Mesodermal cell (in vitro differentiated cells): Measurements from ENCODE around the gene HOOK1.
"Not testable (repeated sequence)": the region's sequence is repeated elsewhere in the genome, so short reads cannot be mapped to it uniquely, and the experiment has no call there.

ENCODE experiments used
- H3K27ac ChIP-seq: 2 replicates; pipeline ENCODE4 v1.7.0; 2013; ENCODE audit warnings: mild to moderate bottlenecking, low read depth, low read length, moderate library complexity; ENCODE audit not compliant: severe bottlenecking
- H3K36me3 ChIP-seq: 2 replicates; pipeline ENCODE4 v1.7.1; 2013; ENCODE audit warnings: mild to moderate bottlenecking, low read length, moderate library complexity; ENCODE audit not compliant: control insufficient read depth, insufficient read depth
- H3K4me1 ChIP-seq: one replicate; pipeline ENCODE4 v1.7.1; 2013; ENCODE audit warnings: mild to moderate bottlenecking, low read length; ENCODE audit not compliant: insufficient read depth, control insufficient read depth, poor library complexity, severe bottlenecking
- H3K4me3 ChIP-seq: 2 replicates; pipeline ENCODE4 v1.7.0; 2013; ENCODE audit warnings: low read length, control low read depth, mild to moderate bottlenecking; ENCODE audit not compliant: insufficient read depth, poor library complexity, severe bottlenecking; ENCODE audit errors: extremely low read depth
- H3K9me3 ChIP-seq: 2 replicates; pipeline ENCODE4 v1.7.1; 2013; ENCODE audit warnings: mild to moderate bottlenecking, low read length, moderate library complexity; ENCODE audit not compliant: control insufficient read depth
- WGBS, 2 experiments: methylation state at CpG; one replicate each; pipeline ENCODE4 v1.1.5; 2013; ENCODE audit warnings: missing lambda C conversion rate in 2 of 2; ENCODE audit not compliant: insufficient coverage in 2 of 2; 5-methylcytosine and 5-hydroxymethylcytosine counted together

Gene HOOK1

GRCh38 chr1:59827055-59827643 is 12.4 kb downstream of the HOOK1 start:
- no peaks in the 10 kb centered on the region for H3K36me3 ChIP-seq
- 92 to 100% methylated on average over 1 of the region's 4 CpGs for WGBS, 2 experiments
- no peak overlapping the region for H3K27ac ChIP-seq
- H3K4me1 ChIP-seq: no peaks in the 10 kb centered on the region
- H3K9me3 ChIP-seq: no peaks in the 10 kb centered on the region
- H3K4me3 ChIP-seq: no peak overlapping the region

DNA sequence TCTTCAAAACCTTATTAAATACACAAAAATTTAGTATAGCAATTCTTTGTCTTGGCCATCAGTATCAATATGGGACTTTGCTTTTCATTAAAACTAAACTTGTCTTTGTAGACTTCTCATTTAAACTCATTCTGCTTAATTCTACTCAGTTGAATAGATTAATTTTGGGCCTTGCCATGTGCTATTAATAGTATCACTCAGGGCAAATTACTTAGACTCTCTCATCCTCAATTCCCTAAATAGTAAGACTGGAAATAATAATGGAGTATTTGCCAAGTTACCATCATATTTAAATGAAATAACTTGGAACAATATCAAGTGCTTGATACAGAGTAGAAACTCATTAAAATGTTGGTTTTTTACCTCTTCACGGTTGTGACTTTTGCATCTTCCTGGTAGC is 13.4 kb downstream of the HOOK1 start:
- Histone ChIP-seq H3K36me3 (no peaks in the 10 kb centered on the region), H3K27ac (no peak overlapping the region), H3K9me3 (no peaks in the 10 kb centered on the region), H3K4me1 (no peaks in the 10 kb centered on the region), H3K4me3 (no peak overlapping the region)
- WGBS, 2 experiments: no CpG with 5 or more reads among the region's 1 CpG

DNA sequence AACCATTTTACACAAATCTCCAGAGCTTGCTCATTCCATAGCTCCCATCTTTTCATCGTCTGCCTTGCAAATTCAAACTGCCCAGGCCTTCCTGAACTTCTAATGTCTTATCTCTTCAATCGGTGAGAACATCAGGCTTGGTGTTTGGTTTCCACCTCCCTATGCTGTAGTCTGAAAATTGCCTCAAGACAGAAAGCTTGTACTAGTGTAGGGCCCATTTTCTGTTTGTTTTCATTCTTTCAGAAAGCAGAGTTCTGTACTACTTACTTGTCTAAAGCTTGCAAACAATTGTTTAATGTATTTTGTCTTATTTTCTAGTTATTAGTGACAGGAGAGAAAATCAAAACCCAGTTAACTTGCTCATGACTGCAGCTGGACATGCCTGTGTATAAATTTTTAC is 16.8 kb downstream of the HOOK1 start:
- Histone ChIP-seq H3K9me3 (no peaks in the 10 kb centered on the region), H3K27ac (no peak overlapping the region), H3K4me3 (no peak overlapping the region), H3K36me3 (no peaks in the 10 kb centered on the region), H3K4me1 (no peaks in the 10 kb centered on the region)
- 70 to 88% methylated on average over 1 to 2 of the region's 2 CpGs for WGBS, 2 experiments

- Histone ChIP-seq H3K9me3 (no peaks in the 10 kb centered on the region), H3K4me3 (no peak overlapping the region), H3K36me3 (no peaks in the 10 kb centered on the region), H3K27ac (no peak overlapping the region), H3K4me1 (no peaks in the 10 kb centered on the region)
- WGBS, 2 experiments: no CpG with 5 or more reads among the region's 2 CpGs
Observed at GRCh38 chr1:59833022-59833421, 18.3 kb downstream of the HOOK1 start.

GRCh38 chr1:59833991-59834390 is 19.2 kb downstream of the HOOK1 start:
- no peaks in the 10 kb centered on the region for H3K9me3 ChIP-seq
- no peak overlapping the region for H3K27ac ChIP-seq
- H3K4me1 ChIP-seq: no peaks in the 10 kb centered on the region
- WGBS, 2 experiments: no CpG with 5 or more reads among the region's 3 CpGs
- H3K4me3 ChIP-seq: no peak overlapping the region
- no peaks in the 10 kb centered on the region for H3K36me3 ChIP-seq

GRCh38 chr1:59837857-59838256 is 23.1 kb downstream of the HOOK1 start:
- no CpG with 5 or more reads among the region's 1 CpG for WGBS, 2 experiments
- H3K36me3 ChIP-seq, H3K9me3 ChIP-seq, H3K4me3 ChIP-seq, H3K4me1 ChIP-seq, H3K27ac ChIP-seq: not testable (repeated sequence)

DNA sequence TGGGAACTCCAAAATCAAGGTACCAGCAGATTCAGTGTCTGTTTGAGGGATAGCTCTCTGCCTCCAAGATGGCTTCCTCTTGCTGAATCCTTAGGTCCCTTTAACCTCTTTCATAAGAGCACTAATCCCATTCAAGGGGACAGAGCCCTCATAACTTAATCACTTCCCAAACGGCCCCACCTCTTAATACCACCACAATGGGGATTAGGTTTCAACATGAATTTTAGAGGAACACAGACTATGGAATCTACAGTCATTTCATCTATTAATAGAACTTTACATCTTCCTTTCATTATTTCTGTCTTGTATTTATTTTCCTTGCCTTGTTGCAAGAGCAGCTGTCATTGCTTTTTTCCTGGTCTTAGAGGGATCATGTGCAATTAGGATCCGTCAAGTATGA is 30.3 kb downstream of the HOOK1 start:
- H3K27ac ChIP-seq: no peak overlapping the region
- no peaks in the 10 kb centered on the region for H3K9me3 ChIP-seq
- H3K36me3 ChIP-seq: no peaks in the 10 kb centered on the region
- 100% methylated on average over 1 of the region's 2 CpGs; no CpG with 5 or more reads in 1 of the 2 experiments for WGBS, 2 experiments
- no peak overlapping the region for H3K4me3 ChIP-seq
- H3K4me1 ChIP-seq: no peaks in the 10 kb centered on the region

DNA sequence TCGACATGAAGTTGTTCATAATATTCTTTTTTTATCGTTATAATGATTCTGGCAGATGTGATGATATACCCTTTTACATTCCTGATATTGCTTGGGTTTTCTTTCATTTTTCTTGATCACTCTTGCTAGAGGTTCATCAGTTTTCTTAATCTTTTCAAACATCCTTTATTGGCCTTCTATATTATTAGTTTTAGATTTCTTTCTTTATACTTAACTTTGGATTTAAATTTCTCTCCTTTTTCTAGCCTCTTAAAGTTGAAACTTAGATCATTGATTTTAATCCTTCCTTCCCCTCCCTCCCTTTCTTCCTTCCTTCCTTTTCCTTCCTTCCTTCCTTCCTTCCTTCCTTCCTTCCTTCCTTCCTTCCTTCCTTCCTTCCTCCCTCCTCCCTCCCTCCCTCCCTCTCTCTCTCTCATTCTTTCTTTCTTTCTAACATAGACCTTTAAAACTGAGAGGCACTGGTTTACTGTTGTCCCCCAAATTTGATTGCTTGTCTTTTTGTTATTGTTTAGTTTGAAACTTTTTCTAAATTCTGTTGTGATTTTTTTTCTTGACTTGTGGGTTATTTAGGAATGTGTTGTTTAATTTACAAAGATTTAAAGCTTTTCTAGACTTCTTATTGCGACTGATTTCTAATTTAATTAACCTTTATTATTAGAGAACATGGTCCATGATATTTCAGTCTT is 31.6 kb downstream of the HOOK1 start:
- Histone ChIP-seq H3K9me3 (no peaks in the 10 kb centered on the region), H3K4me1 (no peaks in the 10 kb centered on the region), H3K27ac (no peak overlapping the region), H3K36me3 (no peaks in the 10 kb centered on the region), H3K4me3 (no peak overlapping the region)
- WGBS, 2 experiments: no CpG with 5 or more reads among the region's 3 CpGs

DNA sequence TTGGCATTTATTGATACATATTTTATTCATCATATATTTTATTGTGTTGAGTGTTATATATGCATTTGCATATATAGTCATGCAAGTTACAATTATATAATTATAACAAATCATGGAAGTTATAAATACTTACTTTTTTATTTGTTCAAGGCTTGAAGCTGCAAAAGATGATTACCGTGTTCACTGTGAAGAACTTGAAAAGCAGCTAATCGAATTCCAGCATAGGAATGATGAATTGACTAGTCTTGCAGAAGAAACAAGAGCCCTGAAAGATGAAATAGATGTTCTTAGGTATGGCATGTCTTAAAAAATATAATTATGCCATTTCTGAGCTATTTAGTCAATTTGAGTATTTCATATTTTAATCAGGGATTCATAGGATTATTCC is 32.1 kb downstream of the HOOK1 start:
- no peaks in the 10 kb centered on the region for H3K9me3 ChIP-seq
- no peak overlapping the region for H3K4me3 ChIP-seq
- H3K36me3 ChIP-seq: no peaks in the 10 kb centered on the region
- no peaks in the 10 kb centered on the region for H3K4me1 ChIP-seq
- 100% methylated on average over 2 of the region's 2 CpGs for WGBS, 2 experiments
- H3K27ac ChIP-seq: no peak overlapping the region

GRCh38 chr1:59852117-59852516 is 37.4 kb downstream of the HOOK1 start:
- WGBS, 2 experiments: 83 to 88% methylated on average over 1 of the region's 1 CpG
- H3K36me3 ChIP-seq: no peaks in the 10 kb centered on the region
- H3K27ac ChIP-seq: no peak overlapping the region
- H3K9me3 ChIP-seq: no peaks in the 10 kb centered on the region
- no peak overlapping the region for H3K4me3 ChIP-seq
- H3K4me1 ChIP-seq: no peaks in the 10 kb centered on the region

GRCh38 chr1:59855297-59855696 is 40.5 kb downstream of the HOOK1 start:
- WGBS, 2 experiments: no CpG with 5 or more reads among the region's 1 CpG
- not testable (repeated sequence) for H3K9me3 ChIP-seq, H3K4me3 ChIP-seq

More at GRCh38 chr1:59855297-59855696, 40.5 kb downstream of the HOOK1 start:
- H3K27ac ChIP-seq, H3K36me3 ChIP-seq, H3K4me1 ChIP-seq: not testable (repeated sequence)
